Stimulated activated CD8-positive, alpha-beta memory T cell treated with anti-CD3 and anti-CD28 coated beads, Interleukin-15, amount 100 ng/mL, for 24 hours (primary cell): ENCODE results near the gene PTP4A1.

Source experiments
- DNase-seq: peaks from one replicate; pipeline ENCODE4 v3.0.0-alpha.2; 2020; ENCODE audit warnings: low read depth

Gene PTP4A1

DNA sequence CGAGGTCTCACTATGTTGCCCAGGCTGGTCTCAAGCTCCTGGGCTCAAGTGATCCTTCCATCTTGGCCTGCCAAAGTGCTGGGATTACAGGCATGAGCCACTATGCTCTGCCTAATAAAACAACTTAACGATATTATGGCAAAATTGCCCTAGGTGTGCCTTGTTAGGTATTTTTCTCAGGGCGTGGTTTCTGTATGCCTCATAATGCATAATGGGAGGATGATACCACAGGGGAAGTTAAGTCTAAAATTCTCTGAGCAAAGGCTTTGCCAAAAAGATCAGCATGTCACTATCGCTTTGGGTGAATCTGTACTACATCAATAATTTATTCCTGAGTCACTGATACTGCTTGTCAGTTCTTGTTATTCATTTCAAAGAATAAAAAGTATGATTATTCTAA is 15.9 kb upstream of the PTP4A1 start:
- DNase-seq = no peak

DNA sequence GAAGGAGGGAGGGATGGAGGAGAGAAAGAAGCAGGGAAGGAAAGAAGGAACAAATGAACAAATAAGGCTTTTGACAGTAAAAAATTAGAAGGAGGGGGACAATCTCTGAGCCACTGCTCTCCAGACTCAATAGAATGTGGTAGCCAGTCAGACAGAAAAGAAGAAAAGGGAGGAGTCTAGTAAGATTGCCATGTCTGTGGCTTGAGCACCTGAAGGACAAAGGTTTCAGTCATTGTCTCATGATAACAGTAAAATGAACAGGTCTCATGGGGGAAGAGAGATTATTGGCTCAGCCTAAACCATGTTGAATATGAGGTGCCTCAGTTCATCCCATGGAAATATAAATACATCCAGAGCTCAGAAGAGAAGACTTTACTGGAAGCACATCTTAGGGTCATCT is 14.0 kb upstream of the PTP4A1 start:
- no peak for DNase-seq

DNA sequence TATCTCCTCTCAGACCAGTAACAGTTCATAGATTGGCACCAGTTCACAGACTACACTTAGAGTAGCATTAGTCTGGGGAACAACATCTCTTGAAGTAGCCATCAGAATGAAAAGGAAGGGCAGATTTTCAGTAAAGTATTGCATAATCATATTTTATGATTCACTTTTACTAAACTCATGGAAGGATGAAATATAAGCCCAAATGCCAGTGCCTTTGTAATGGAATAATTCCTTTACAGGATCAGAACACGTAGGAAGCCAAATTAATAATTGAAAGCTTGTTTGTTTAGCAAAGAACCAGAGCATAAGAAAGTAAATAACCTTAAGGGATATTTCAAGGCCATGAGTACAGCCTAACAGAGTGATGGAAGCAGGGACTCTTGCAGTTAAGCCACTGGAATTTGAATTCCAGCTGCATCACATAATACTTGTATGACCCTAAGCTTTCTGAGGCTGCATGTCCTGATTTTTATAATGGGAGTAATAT is 11.4 kb upstream of the PTP4A1 start:
- no peak for DNase-seq

GRCh38 chr6:63561288-63561687 is 11.0 kb upstream of the PTP4A1 start:
- no peak for DNase-seq

GRCh38 chr6:63563235-63563634 is 9.0 kb upstream of the PTP4A1 start:
- DNase-seq = no peak

GRCh38 chr6:63565058-63565726 is 7.1 kb upstream of the PTP4A1 start:
- no peak for DNase-seq

- no peak for DNase-seq
Observed at GRCh38 chr6:63565727-63566596, 6.3 kb upstream of the PTP4A1 start.

GRCh38 chr6:63567966-63568365 is 4.3 kb upstream of the PTP4A1 start:
- no peak for DNase-seq

DNA sequence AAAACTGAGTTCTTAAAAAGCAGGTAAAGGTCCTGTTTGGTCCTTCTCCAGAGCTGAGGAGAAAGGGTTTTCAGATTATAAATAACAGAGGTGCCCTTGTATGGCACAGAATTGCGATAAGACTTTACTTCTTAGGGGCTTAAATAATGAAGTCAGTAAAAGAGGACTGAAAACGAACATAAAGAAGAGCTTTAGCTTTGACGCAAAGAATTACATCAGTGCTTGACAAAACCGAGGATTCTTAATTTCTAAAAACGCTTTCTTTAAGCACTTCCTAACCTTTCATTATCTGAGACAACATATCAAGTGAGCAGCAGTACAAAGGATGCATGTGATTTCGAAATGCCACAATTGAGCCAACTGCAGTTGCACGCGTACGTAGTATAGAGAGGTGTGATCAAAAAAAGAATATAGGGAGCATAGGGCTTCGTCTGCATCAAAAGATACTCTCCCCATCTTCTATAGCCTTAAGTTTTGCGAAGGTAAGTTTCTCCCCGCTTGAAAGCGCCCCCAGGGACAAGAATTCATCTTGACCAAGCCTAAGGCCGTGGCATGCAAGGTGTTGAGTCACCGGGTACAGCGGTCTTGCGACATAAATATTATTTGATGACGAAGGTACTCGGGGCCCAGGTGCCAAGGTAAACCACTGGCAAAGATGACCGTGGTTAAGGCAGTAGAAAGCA is 778 bp upstream of the PTP4A1 start:
- peak; percentile 6 for DNase-seq

- DNase-seq = no peak
Observed at GRCh38 chr6:63572747-63573075, 431 bp downstream of the PTP4A1 start.

- DNase-seq = peak; percentile 43
Observed at GRCh38 chr6:63573076-63573898, 1.0 kb downstream of the PTP4A1 start.

DNA sequence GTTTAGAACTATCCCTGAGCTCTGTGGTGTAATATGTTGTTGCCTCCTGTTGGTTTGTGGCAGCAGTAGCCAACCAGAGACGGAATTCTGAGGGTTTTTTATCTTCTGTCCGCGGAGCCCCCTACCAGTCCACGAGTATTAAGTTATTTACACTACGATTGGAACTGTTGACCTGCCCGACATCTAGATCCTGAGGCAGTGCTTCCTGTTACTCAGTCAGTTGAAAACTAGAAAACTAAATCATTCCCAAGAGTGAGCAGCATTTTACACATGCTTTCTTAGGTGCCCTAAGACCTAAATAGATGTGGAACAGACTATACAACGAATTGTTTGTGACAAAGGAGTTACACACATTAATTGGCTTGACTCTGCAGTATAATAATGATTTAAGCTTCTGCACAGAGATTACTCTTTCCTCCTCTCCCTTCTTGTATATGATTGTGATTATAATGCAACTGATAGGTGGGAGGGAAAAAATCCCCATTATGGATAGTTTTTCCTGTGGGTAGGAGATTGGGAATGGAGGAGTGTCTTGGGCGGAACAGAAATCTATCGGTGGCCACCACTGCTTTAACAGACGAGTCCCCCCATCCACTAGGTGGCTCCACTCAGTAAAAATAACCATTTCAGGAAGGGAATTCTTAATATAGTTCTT is 1.7 kb downstream of the PTP4A1 start:
- no peak for DNase-seq

- no peak for DNase-seq
Observed at GRCh38 chr6:63574554-63574900, 2.2 kb downstream of the PTP4A1 start.

DNA sequence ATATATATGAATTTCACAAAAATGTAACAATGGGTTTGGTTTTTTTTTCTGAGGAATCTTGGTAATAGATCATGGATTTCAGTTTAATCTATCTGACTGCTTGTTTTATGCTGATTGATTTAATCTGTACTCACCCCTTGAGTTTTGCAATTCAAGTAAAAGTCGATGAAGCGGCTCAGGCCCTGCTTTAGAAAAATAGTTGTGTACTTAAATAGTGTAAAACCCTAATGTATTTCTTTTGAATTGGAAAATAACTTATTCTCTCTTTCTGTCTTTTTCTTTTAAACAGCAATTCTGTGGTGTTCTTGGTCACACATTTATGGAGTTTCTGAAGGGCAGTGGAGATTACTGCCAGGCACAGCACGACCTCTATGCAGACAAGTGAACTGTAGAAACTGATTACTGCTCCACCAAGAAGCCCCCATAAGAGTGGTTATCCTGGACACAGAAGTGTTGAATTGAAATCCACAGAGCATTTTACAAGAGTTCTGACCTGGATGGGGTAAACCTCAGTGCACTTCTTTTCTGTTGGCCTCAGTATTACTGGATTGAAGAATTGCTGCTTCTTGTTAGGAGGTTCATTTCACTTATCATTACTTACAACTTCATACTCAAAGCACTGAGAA is 4.0 kb downstream of the PTP4A1 start:
- DNase-seq = no peak

GRCh38 chr6:63576985-63577712 is 4.9 kb downstream of the PTP4A1 start:
- no peak for DNase-seq

GRCh38 chr6:63578757-63579156 is 6.5 kb downstream of the PTP4A1 start:
- no peak for DNase-seq

- no peak for DNase-seq
Observed at GRCh38 chr6:63579937-63580703, 7.8 kb downstream of the PTP4A1 start.

GRCh38 chr6:63580704-63580961 is 8.4 kb downstream of the PTP4A1 start:
- DNase-seq = no peak

GRCh38 chr6:63581355-63582013 is 9.2 kb downstream of the PTP4A1 start:
- no peak for DNase-seq
